ENCODE measurements around the gene CYP1A2.

DNA sequence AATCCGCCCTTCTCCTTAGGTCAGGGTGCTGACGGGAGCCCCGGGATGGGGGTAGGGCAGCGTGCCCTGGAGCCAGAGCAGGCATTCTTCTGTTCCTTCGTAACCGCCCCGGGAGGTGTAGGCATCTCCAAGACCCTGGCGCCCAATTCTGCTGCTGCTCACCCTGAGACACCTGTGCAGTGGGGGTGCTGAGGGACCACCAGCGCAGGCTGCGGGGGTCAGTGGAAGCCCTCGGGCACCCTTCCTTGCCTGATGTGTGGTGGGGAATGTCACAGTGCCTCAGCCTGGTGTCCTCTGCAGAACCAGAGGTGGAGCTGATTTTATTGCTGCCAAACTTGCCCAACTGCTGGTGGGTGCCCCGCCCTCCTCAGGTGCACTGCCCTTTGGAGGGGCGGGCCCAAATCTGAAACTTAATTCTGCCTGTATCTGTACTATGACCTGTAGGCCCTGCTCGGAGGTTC, 40.6 kb downstream of the CYP1A2 start:
- TF ChIP-seq, protein P1, sequence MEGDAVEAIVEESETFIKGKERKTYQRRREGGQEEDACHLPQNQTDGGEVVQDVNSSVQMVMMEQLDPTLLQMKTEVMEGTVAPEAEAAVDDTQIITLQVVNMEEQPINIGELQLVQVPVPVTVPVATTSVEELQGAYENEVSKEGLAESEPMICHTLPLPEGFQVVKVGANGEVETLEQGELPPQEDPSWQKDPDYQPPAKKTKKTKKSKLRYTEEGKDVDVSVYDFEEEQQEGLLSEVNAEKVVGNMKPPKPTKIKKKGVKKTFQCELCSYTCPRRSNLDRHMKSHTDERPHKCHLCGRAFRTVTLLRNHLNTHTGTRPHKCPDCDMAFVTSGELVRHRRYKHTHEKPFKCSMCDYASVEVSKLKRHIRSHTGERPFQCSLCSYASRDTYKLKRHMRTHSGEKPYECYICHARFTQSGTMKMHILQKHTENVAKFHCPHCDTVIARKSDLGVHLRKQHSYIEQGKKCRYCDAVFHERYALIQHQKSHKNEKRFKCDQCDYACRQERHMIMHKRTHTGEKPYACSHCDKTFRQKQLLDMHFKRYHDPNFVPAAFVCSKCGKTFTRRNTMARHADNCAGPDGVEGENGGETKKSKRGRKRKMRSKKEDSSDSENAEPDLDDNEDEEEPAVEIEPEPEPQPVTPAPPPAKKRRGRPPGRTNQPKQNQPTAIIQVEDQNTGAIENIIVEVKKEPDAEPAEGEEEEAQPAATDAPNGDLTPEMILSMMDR (IDR thresholded peaks at IDR 0.05): no peak
- no peak for TF ChIP-seq POLR2A (IDR thresholded peaks at IDR 0.05)
- no peak for TF ChIP-seq EP300 (IDR thresholded peaks at IDR 0.05)

All from ovary (tissue), 3 donors.